ENCODE measurements around the gene RBMS3. TPM values are rescaled to one million over a fixed set of nuclear protein-coding genes. Genes with fewer than 3 reads are reported as not detected.
"Not testable (repeated sequence)": the region's sequence is repeated elsewhere in the genome, so short reads cannot be mapped to it uniquely, and the experiment has no call there.

The RBMS3 gene
- total RNA-seq, 2 experiments from 2014 or later: 0.25 to 0.27 TPM

DNA sequence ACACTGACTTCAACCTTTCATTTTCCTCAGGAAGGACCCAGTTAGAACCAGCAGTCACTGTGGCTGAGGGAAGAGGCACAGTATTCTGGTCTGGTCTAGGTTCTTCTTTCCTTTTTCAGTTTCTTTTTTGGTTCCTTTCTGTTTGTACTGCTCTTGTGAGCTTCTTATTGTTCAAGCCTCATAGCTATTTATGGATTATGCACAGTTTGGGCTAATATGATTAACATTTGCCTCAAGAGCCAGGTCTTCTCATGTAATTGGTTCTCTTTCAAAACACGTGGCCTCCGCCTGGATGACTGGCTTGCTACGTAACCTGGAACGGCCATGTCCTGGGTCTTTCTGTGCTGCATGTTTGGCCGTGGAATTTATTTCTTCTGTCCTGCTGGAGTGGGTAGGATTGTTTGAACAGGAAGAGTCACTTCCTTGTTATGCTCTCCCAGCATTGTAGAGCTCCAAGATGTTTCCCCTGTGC, 43.3 kb downstream of the RBMS3 start:
- no peak overlapping the region for H3K4me3 Mint-ChIP-seq
- DNase-seq: no peak
- peaks cover 2% of the 10 kb centered on the region for H3K27me3 Mint-ChIP-seq
- ChIA-PET POLR2A (no interaction called here), CTCF (interaction anchor here (0.6 to 0.7 kb wide), 2 partner anchors 48 to 389 kb away, joined by 3 read pairs; no protein-coding TSS in a partner anchor)
- H3K9me3 Mint-ChIP-seq: no peaks in the 10 kb centered on the region
- no peaks in the 10 kb centered on the region for H3K36me3 Mint-ChIP-seq (ENCODE audit: low read depth)
- H3K27ac Mint-ChIP-seq: no peak overlapping the region
- H3K4me1 Mint-ChIP-seq: peaks cover 4% of the 10 kb centered on the region

DNA sequence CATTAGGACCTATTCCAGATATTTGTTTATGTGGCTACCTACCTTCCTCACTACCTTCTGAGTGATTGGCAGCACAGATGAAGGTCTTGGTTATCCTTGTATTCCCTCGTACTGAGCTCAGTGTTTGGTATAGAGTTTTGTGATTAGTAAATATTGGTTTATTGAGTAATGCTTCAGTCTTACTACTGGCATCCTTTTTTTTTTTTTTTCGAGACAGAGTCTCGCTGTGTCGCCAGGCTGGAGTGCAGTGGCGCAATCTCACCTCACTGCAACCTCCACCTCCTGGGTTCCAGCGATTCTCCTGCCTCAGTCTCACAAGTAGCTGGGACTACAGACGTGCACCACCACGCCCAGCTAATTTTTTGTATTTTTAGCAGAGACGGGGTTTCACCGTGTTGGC, 45.7 kb downstream of the RBMS3 start:
- POLR2A ChIA-PET; H3K36me3 Mint-ChIP-seq (ENCODE audit: low read depth); DNase-seq: not testable (repeated sequence)

DNA sequence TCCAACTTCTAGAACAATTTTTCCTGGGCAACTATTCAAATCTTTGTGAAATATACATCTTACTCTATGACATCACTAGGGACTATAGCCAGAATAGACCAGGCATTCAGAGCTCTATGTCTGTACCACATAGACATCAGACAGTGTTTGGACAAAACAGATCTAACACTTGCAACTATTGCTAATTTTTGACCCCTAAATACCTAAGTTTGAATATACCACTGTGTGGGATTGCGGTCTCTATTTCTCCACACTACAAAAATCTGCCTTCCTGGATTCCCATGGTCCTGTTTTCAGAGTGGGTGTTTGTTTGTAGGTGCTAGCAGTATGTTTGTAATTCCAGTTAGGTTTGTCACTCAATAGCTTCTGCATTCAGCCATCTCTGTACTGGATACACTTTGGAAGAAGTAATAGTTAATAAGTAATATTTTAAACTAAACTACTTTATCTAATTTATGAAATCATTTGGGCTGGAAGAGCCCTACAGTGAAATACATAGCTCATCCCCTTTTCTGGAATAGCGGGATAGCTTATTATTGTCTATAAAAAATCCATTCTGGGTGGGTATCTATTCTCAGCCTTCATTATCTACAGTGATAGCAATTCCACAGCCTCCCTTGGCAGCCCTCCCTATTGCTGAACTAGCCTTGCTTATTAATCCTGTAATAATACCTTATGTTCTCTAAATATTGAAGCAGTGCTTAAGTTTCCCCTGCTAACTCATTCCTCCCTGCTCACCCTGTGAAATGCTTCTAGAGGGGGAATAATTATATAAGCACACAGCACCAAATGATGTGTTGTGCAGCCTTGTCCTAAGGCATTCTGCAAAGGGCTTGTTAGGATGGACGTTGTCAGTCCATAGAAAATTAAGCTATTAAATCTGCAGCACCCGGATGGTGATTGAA, 49.4 kb downstream of the RBMS3 start:
- Mint-ChIP-seq H3K4me3 (no peak overlapping the region), H3K9me3 (no peaks in the 10 kb centered on the region), H3K36me3 (ENCODE audit: low read depth) (no peaks in the 10 kb centered on the region), H3K27ac (no peak overlapping the region), H3K27me3 (no peaks in the 10 kb centered on the region), H3K4me1 (no peaks in the 10 kb centered on the region)
- DNase-seq: no peak
- POLR2A ChIA-PET: no interaction called here
- CTCF ChIA-PET: interaction anchor here (0.6 kb wide), 1 partner anchor 74 kb away, joined by 3 read pairs; no protein-coding TSS in a partner anchor

More for the DNA sequence above, 45.7 kb downstream of the RBMS3 start:
- CTCF ChIA-PET, H3K4me1 Mint-ChIP-seq, H3K27ac Mint-ChIP-seq, H3K4me3 Mint-ChIP-seq, H3K27me3 Mint-ChIP-seq, H3K9me3 Mint-ChIP-seq: not testable (repeated sequence)

DNA sequence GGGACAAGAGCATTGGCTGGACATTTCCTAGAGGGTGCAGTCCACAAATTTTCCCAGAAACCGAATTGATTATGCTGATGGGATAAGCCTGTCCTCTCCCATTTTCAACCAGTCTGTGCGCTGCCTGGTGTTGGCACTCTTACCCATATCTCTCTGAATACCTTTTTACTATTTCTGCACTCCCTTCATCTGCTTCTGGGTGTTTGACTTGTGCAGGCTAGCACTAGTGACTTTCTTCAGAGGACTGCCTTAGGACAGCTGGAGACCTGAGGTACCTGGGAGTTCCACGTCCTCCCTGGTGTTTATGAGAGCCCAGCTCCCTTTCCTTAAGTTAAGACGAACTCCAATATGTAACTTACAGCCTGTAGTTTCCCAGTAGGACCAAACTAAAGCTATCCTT, 50.2 kb downstream of the RBMS3 start:
- Mint-ChIP-seq H3K9me3 (no peaks in the 10 kb centered on the region), H3K27ac (no peak overlapping the region), H3K36me3 (ENCODE audit: low read depth) (no peaks in the 10 kb centered on the region), H3K4me1 (no peaks in the 10 kb centered on the region), H3K27me3 (no peaks in the 10 kb centered on the region), H3K4me3 (no peak overlapping the region)
- no peak for DNase-seq
- ChIA-PET POLR2A (no interaction called here), CTCF (no interaction called here)

DNA sequence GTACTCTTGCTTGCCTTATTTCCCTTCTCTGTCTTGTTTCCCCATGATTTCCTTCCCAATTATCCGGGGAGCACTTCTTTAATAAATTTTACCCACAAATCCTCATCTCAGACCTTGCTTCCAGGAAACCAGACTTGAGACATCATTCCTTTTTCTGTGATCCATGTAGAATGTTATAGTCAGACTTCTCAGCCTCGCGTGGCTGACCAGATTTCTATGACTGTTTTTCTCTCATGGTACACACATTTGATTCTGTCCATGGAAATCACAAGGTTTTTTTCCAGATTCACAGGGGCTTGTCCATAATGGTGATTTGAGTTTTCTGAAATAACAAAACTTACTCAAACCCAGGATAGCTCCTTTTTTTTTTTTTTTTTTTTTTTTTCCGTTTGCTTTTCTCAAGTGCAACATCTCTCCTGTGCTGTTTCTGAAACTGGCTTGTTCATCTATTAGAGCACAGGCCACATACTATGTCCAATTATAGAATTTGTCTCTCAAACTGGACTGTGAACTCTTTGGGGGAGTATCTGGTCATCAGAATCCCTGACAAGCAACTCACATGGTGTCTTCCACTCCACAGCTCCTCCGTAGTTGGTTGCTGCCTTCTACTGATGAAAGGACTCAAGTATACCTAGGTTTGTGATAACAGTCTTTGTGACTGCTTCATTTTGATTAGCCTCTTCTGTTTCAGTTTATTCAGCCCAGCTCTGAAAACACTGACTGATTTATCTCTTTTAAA, 50.8 kb downstream of the RBMS3 start:
- H3K27ac Mint-ChIP-seq: no peak overlapping the region
- H3K9me3 Mint-ChIP-seq: no peaks in the 10 kb centered on the region
- H3K27me3 Mint-ChIP-seq: no peaks in the 10 kb centered on the region
- no peaks in the 10 kb centered on the region for H3K4me1 Mint-ChIP-seq
- no peak for DNase-seq
- CTCF ChIA-PET: no interaction called here
- POLR2A ChIA-PET: no interaction called here
- no peak overlapping the region for H3K4me3 Mint-ChIP-seq
- no peaks in the 10 kb centered on the region for H3K36me3 Mint-ChIP-seq (ENCODE audit: low read depth)

DNA sequence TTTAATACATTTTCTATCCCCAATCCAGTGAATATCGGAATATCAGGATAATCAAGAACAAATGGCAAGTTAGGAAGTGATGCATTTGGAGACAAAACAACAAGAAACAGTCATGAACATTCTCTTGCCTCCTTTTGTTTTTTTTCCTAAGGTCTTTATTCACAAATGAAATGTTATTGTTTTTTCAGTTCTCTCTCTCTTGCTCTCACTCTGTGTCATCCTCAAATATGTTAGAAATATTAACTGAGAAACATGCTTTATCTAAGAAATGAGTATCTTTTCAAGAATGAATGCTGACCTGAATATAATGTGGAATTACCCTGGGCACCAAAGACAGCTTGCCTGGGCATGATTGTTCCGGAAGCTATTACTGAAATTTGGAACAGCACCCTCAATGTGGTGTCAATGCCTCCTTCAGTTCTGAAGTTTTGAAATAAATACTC, 51.3 kb downstream of the RBMS3 start:
- Mint-ChIP-seq H3K27ac (no peak overlapping the region), H3K27me3 (no peaks in the 10 kb centered on the region), H3K36me3 (ENCODE audit: low read depth) (no peaks in the 10 kb centered on the region), H3K4me1 (no peaks in the 10 kb centered on the region), H3K4me3 (no peak overlapping the region), H3K9me3 (no peaks in the 10 kb centered on the region)
- DNase-seq: no peak
- ChIA-PET POLR2A (no interaction called here), CTCF (no interaction called here)

DNA sequence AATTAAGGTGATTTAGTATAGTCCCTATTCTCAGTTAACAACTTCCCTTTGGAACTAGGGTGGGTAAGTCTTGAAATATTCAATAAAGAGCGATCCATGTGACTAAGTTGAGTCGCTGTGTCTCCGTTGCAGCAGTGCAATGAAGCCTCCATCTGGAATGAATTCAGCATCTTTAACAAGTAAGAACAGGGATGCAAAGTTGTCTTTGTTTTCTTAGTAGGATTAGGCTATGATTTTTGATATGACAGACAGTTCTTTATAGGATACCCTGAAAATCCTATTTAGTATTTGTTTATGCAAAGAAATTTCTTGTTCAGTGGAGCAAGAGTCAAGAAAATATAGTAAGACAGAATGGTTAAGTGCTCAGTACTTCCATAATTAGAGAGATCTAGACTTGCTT, 52.7 kb downstream of the RBMS3 start:
- POLR2A ChIA-PET: no interaction called here
- Mint-ChIP-seq H3K36me3 (ENCODE audit: low read depth) (no peaks in the 10 kb centered on the region), H3K4me3 (no peak overlapping the region), H3K27ac (no peak overlapping the region), H3K4me1 (no peaks in the 10 kb centered on the region), H3K27me3 (no peaks in the 10 kb centered on the region), H3K9me3 (no peaks in the 10 kb centered on the region)
- no peak for DNase-seq
- CTCF ChIA-PET: no interaction called here

DNA sequence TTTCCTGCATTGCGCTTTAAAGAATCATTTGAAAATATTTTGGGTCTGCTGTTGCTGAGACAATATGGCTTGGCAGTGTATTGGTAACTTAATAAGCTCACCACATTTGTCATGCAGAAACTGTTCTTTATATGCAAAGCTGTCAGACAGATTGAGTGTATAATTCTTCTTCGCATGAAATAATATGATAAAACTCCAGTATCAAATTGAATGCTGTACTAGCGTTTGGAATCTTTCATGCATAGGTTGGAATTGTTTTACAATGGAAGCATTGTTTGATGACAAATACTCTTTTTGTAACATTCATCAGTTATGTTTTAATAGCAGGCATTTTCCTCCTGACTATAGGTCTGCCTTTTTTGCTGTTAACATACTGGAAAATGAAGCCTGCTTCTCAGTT, 53.8 kb downstream of the RBMS3 start:
- no peaks in the 10 kb centered on the region for H3K27me3 Mint-ChIP-seq
- ChIA-PET CTCF (no interaction called here), POLR2A (no interaction called here)
- H3K27ac Mint-ChIP-seq: no peak overlapping the region
- H3K4me3 Mint-ChIP-seq: no peak overlapping the region
- no peaks in the 10 kb centered on the region for H3K4me1 Mint-ChIP-seq
- DNase-seq: no peak
- no peaks in the 10 kb centered on the region for H3K9me3 Mint-ChIP-seq
- no peaks in the 10 kb centered on the region for H3K36me3 Mint-ChIP-seq (ENCODE audit: low read depth)

DNA sequence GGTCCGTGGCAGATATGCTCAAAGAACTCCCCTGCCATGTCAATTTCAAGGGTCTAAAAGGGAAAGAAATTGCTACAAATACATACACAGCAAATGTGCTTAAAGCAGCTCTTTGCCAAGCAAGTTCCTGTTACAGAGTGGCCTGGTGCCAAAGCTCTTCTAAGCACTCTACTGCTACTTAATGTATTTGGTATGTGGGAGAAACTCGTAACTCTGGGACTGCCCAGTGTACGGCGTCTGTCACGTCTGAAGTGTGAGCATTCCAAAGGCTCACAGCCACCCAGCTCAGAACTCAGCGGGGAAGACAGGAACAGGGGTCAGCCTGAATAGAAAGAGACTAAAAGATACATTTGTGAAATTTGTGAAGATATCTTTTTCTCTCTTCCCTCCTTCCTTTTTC, 54.6 kb downstream of the RBMS3 start:
- Mint-ChIP-seq H3K4me3 (no peak overlapping the region), H3K27me3 (no peaks in the 10 kb centered on the region), H3K9me3 (no peaks in the 10 kb centered on the region), H3K4me1 (no peaks in the 10 kb centered on the region), H3K27ac (no peak overlapping the region), H3K36me3 (ENCODE audit: low read depth) (no peaks in the 10 kb centered on the region)
- POLR2A ChIA-PET: no interaction called here
- no peak for DNase-seq
- CTCF ChIA-PET: no interaction called here

DNA sequence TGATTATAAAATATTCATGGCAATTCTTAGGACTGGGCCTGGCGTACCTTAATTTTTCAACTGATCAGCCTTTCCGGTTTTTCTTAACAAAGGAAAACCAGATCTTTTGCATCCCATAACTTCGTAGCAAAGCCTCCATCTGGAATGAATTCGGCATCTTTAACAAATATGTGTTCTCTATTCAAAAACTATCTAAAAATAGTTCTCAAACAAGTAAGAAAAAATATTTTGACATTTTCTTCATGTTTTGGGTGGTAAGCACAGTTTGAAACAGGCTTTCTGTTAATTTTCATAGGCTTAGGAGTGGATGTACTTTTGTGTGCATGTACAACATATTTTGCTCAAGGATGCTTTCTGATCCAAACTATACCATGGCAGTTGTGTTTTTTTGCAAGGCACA, 55.1 kb downstream of the RBMS3 start:
- POLR2A ChIA-PET: no interaction called here
- H3K4me1 Mint-ChIP-seq: no peaks in the 10 kb centered on the region
- no peaks in the 10 kb centered on the region for H3K27me3 Mint-ChIP-seq
- DNase-seq: no peak
- no peak overlapping the region for H3K4me3 Mint-ChIP-seq
- H3K27ac Mint-ChIP-seq: no peak overlapping the region
- no peaks in the 10 kb centered on the region for H3K36me3 Mint-ChIP-seq (ENCODE audit: low read depth)
- no peaks in the 10 kb centered on the region for H3K9me3 Mint-ChIP-seq
- CTCF ChIA-PET: no interaction called here

DNA sequence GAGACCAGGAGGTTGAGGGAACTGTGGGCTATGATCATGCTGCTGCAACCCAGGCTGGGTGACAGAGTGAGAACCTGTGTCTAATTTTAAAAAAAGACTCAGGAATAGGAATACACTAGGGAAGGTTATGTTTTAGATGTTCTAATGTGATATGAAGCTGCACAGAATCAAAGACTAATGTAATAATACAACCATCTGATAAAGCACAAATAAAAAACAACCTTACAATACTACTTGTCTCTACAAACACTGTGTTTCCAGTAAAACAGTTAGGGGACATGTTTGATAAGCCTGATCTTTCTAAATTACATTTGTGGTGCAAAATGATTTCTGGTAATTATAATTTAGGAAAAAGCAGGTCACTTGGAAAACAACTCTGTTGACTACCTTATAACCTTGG, 56.7 kb downstream of the RBMS3 start:
- H3K9me3 Mint-ChIP-seq: no peaks in the 10 kb centered on the region
- no peaks in the 10 kb centered on the region for H3K36me3 Mint-ChIP-seq (ENCODE audit: low read depth)
- DNase-seq: no peak
- CTCF ChIA-PET: no interaction called here
- no peaks in the 10 kb centered on the region for H3K4me1 Mint-ChIP-seq
- POLR2A ChIA-PET: no interaction called here
- H3K27ac Mint-ChIP-seq: no peak overlapping the region
- no peak overlapping the region for H3K4me3 Mint-ChIP-seq
- no peaks in the 10 kb centered on the region for H3K27me3 Mint-ChIP-seq

DNA sequence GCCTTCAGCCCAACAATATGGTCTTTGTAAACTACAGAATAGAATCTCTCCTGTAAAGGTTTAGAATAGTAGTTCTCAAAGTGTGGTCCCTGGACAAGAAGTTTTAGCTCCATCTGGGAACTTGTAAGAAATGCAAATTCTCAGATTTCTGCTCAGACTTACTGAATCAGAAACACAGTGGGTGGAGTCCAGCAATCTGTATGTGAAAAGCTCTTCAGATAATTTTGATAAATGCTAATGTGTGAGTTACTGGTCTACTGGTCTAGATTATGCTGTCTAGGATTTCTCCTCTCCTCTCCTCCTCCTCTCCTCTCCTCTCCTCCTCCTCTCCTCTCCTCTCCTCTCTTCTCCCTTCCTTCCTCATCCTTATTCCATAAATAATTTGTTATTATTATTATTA, 57.5 kb downstream of the RBMS3 start:
- no peak overlapping the region for H3K27ac Mint-ChIP-seq
- H3K4me1 Mint-ChIP-seq: no peaks in the 10 kb centered on the region
- H3K27me3 Mint-ChIP-seq: no peaks in the 10 kb centered on the region
- no peaks in the 10 kb centered on the region for H3K9me3 Mint-ChIP-seq
- DNase-seq: no peak
- H3K36me3 Mint-ChIP-seq (ENCODE audit: low read depth): no peaks in the 10 kb centered on the region
- ChIA-PET CTCF (no interaction called here), POLR2A (no interaction called here)
- no peak overlapping the region for H3K4me3 Mint-ChIP-seq

DNA sequence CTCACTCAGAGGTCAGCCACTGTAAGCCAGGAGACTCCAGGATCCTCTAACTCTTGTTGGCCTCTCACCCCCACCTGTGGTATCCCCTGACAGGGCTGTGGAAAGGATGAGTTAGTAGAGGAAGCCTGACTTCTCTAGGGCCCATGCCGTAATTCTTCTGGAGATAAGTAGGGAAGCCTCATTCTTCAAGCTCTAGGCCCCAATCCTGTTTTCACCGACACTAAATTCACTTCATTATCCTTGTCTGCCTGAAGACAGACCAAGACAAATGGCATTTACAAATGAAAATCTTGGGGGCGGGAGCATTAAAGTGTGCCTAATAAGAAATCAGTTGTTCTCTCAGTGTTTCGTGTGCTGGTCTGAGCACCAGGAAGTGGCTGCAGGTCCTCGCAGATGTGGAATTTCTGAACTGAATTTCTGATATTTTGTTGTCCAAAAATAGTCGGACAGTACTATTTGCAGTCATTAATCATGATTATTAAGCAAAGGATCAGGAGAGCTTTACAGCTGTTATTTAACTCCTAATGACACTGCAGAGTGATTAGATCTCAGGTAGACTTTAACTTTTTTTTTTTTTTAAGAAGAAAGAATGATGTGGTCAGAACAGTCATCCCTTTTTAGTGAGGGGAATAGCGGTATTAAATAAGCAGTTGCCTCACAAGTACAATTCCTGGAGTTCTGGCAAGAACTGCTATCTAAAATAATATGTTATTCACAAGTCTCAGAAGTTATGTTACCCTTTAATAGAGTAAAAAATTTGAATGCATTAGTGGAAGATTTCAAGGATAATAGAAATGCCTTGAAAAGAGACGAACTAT, 58.4 kb downstream of the RBMS3 start:
- H3K4me1 Mint-ChIP-seq: no peaks in the 10 kb centered on the region
- CTCF ChIA-PET: no interaction called here
- H3K27ac Mint-ChIP-seq: no peak overlapping the region
- H3K9me3 Mint-ChIP-seq: no peaks in the 10 kb centered on the region
- no peaks in the 10 kb centered on the region for H3K36me3 Mint-ChIP-seq (ENCODE audit: low read depth)
- POLR2A ChIA-PET: no interaction called here
- no peak for DNase-seq
- H3K27me3 Mint-ChIP-seq: no peaks in the 10 kb centered on the region
- H3K4me3 Mint-ChIP-seq: no peak overlapping the region
